HT1080 (cell line): Measurements from ENCODE around the gene FAF1. TPM values are rescaled to one million over a fixed set of nuclear protein-coding genes. Genes with fewer than 3 reads are reported as not detected.

Source experiments
- DNase-seq: peaks from one replicate; pipeline ENCODE4 v3.0.0-alpha.2; 2015; ENCODE audit warnings: low read depth
- small RNA-seq: library from RNA; depleted of rRNA; stranded (forward); fragments of <200 nt; gene quantifications from one replicate; pipeline ENCODE3, GENCODE V24; 2014
- total RNA-seq: library from RNA; depleted of rRNA; stranded (reverse); fragments of >200 nt; shearing (Covaris generic); gene quantifications from 2 replicates; pipeline ENCODE4 v1.2.3, GENCODE V29; 2014; rRNA removed

Gene FAF1
- total RNA-seq, 1 experiment from 2014 or later: 61.0 TPM

DNA sequence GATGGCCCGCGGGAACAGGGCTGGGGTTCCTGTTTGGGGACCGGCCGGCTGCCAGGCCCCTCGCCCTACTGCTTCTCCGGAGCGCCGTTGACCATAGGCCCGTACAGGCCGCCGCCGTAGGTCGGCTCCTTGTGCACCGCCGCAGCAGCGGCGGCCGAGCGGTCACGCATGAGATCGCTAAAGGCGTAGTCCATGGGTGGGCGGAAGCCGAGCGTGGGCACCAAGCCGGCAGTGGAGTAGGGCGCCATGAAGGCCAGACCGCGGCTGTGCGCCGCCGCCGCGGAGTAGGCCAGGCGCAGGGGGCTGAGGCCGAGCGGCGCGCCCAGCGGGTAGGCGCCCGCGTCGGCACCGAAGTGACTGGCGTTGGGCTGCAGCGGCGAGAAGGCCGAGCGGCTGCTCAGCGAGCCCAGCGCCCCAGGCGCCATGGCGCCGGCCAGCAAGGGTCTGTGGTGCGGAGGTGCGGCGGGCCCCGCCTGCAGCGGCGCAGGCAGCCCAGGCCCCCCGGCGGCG is 541.4 kb downstream of the FAF1 start:
- no peak for DNase-seq

DNA sequence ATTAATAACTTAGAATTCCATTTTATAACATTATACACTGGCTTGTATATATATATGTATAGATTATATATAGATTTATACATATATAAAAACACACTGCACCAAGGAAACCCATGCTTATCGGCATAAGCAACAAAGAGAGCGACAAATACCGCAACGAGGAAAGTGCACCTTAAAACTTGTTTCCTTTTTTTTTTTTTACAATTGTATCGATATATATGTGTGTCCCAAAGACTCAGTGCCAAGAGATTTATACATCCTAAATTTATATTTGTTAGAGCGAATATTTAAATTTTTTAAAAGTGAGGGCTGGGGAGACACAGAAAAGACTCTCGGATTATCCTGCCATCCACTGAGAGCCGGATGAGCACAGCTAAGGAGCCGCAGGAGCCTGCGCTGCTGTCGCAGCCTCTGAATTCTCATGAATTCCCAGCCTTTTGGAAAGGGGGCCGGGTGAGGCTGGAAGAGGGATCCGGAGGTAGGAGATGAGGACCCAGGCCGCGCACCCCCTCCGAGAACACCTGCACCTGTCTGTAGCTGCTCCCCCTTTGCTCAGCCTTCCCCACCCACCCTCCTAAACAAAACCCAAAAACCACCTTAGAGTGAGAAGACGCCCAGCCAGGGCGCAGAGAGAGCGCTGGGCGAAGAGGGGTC is 542.0 kb downstream of the FAF1 start:
- no peak for DNase-seq

DNA sequence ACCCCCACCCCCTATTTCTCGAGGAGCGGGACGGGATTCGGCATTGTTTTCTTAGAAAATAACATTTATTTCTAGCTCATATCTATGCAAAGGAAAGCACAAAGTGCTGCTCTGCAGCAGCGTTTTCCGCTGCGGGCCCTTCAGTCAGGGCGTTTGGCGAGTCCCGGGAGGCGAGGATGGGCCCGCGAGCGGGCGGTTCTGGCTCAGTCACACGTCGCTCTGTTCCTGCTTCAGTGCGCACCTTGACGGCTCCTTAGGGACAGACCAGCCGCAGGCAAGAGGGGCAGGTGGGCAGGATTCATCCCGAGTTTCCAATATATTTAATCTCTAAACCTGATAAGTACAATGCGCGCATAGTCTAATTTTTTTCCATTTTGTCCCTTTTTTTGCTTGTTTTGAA is 542.6 kb downstream of the FAF1 start:
- DNase-seq: no peak

DNA sequence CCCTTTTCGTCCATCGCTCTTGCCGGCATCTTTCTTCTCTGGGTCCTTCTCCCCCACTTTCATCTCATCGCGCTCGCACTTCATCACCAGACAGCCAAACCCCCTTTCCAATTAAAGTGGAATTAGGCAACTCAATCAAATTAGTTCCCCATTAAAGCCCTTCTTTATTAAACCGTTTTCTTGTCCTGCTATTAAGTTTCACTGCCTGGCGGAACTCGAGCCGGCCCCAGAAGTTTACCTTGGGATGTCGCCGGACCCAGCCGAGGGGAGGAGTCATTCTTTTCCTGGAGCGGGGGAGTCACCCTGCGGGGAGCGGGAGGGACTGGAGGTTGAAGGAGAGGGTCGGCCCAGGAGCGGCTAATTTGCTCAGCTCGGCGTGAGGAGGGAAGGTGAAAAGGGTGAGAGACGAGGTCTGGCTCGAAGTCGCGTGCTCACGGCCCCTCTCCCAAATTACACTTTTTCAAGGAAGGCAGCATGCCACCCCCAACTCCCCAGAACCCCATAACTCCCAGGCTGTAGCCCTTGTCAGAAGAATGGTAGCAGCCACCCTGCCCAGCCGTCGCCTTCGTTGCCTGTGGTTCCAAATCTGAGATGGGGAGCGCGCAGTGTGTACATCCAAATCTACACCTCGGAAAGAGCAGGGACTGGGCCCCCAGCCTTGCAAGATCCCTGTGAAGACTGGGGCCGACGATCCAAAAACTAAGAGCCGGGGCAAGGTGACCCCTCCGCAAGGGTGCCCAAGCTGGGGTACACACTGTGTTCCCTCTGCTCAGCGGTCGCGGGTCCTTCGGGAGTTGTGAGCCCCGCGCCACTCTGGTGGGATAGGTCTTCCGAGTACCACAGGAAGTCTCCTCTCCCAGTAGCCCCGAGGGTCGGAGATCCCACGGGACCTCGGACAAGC is 543.3 kb downstream of the FAF1 start:
- DNase-seq: no peak

DNA sequence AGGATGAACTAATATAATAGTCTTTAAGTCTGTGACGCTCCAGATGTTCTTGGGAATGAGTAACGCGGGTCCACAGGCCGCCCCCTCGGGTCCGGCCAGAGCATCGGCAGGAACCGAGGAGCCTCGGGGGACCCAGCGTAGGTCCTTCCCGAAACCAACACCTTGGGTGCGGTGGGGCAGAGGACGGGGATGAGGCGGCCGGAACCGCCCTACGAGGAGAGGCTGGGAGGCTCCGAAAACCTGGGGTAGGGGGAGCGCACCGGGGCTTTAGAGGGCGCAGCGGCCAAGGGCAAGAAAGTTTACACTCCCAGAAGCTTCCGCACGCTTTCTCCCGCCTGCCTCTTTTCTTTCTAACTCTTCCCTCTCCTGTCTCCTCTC is 543.9 kb downstream of the FAF1 start:
- no peak for DNase-seq

DNA sequence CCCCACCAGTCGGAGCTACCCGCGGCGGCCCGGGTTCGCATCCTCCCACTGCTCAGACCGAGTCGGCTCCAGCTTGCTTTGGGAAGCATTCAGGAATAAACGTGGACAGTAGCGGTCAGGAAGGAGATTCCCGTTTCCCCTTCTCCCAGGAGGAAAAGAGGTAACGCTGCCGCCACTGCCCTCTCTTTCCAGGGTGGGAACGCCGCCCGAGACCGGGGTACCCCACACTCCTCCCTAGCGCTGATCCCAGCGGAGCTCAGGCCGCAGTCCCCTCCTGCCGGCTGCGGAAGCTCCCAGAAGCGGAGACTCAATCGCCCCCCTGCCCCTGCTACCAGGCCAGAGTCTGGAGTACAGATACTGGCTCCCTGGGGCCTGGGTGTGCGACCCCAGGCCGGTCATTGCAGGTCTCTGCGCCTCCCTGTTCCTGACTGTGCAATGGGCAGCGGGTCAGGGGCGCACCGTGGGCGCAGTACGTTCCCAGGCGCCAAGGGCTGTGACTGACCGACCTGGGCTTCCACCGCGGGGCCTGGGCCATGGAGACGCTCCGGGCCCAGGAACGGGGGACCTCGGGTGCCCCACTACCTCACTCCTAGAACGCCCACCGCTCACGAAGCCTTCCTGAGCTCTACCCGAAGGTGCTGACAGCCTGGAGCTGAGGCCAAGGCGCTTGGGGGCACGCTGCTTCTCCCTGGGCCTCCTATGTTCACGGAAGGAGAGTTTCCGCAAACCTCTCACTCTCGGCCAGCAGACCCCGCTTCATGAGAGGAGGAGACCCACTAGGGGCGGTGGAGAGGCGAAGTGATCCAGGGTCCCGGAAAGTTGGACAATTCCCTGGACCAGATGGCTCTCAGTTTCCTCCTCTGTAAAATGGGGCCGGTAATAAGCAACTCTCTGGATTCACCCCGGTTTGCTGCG is 544.6 kb downstream of the FAF1 start:
- DNase-seq: no peak

DNA sequence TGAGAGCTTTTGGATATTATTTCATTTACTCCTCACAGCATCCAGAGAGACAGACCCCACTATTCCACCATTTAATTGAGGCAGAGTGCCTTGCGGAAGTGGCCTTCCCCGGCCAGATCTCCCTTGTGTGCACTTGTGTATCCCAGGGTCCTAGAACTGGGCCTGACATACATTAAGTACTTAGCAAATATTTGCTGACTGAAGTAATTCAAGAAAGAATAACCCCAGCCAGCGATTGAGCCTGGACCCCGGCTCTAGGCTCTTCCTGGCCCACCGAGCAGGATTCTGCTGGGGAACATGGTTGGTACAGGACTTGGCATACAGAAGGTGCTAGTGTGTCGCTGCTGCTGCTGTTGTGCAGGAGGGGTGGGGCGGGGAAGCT is 545.2 kb downstream of the FAF1 start:
- DNase-seq: no peak

DNA sequence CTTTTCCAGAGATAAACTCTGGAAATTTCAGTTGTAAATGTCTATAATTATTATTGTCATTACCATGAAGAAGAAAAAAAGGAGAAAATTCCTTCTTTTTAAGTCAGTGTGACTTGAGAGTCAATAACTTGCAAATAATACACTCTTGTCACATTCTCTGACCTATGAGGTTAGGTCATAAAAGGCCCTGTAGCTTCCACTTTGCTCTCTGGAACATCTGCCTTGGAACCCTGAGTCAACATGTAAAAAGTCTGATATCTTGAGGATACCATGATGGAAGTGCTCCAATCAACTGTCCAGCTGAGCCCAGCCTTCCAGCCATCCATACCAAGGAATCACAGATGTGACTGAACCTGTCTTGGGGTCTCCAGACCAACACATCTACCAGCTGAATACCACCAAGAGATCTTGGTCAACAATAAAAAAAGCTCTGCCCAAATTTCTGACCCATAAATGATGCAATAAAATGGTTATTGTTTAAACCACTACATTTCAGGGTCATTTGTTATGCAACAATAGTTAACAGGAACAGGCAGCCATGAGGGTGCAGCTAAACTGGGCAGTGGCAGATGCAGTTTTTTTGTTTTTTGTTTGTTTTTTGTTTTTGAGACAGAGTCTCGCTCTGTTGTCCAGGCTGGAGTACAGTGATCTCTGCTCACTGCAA is 547.1 kb downstream of the FAF1 start:
- no peak for DNase-seq

DNA sequence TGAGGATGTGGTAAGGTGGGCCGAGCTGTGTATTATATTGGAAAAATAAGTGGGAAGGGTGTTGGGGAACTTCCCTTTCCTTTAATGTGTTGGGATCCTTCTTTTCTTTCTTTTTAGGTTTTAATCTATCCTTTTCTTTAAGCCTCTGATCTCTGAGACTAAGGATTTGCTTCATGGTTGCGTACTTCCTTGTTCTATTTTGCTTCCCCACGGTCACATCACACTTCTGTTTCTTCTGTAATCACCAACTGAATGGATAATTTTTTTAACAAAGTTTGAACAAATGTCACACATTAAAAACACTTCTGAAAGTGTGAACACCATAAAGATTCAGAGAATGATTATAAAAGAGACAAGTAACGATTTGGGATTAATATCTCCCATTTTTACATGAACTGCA is 554.3 kb downstream of the FAF1 start:
- no peak for DNase-seq

DNA sequence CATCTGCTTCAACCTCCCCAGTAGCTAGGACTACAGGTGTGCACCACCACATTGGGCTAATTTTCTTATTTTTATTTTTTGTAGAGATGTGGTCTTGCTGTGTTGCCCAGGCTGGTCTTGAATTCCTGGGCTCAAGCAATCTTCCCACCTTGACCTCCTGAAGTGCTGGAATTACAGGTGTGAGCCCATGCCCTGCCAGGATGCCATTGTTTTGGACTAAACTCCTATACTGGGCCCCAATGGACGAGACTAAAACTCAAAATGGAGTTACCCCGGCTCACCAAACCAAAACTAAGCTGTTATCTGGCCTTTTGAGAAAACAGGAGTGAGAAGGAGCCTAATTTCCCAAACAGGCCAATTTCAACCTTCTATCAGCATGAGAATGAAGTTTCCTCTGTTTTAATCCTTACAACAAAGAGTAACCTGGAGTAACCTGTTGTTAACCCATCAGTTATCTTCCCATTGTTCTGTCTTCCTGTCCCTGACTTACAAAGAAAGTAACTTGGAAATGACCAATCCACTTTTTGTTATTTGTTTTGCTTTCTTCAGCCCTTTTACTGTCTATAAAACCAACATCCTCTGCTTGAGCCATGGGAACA is 566.4 kb downstream of the FAF1 start:
- DNase-seq: no peak

Small RNA genes within 50 kb of the gene (small RNA-seq; reads per million reads assigned to genes)
- gene RNU6-1026P: not detected

Other genes starting within 250 kb of the FAF1 start
- gene CDKN2C, start 10.0 kb upstream of the FAF1 start, total RNA-seq: 42.9 and 50.4 TPM in 2 replicates
- gene C1orf185, start 142.0 kb upstream of the FAF1 start, total RNA-seq: not detected in 2 replicates